Measurements from ENCODE around the gene VAMP5. TPM values are rescaled to one million over a fixed set of nuclear protein-coding genes. Genes with fewer than 3 reads are reported as not detected.

The VAMP5 gene
- total RNA-seq, 1 experiment from 2014 or later = 0.59 TPM

DNA sequence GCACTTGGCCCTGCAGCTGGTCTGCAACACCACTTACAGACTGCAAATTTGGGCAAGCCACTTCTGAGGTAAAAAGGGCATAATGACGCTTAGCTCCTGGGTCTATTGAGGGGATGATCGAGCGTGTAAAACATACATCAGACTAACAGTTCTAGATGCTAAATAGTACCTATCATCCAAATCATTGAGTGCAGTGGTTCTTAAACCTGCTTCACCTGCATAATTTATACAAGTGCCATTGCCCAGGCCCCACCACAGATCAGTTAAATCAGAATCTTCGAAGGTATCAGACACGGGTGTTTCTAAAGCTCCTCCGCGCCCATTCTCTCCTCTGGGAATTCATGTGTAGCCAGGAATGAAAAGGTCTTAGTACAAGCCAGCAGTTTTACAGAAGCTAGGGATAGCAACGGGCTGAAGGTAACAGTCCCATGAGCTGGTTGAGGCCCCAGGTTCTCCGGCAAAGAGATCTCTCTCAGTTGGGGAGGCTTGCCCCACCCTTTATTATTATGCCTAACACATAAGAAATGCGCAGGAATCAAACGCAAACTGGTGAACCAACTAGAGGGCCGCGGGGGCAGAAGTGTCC, 10.6 kb downstream of the VAMP5 start:
- H3K14ac ChIP-seq (ENCODE audit: insufficient read depth, low read length) = no peak overlapping the region
- H3K18ac ChIP-seq (ENCODE audit: insufficient read length, low read depth, low read length) = no peak overlapping the region
- WGBS (ENCODE audit: extremely low coverage, insufficient read length, low lambda C conversion rate) = no CpG with 5 or more reads among the region's 13 CpGs
- H3K27ac ChIP-seq (ENCODE audit: insufficient read length, low read depth, low read length) = no peak overlapping the region
- H2BK5ac ChIP-seq (ENCODE audit: insufficient read length, low read length) = no peak overlapping the region
- no peak for DNase-seq
- no peaks in the 10 kb centered on the region for H3K4me1 ChIP-seq (ENCODE audit: insufficient read depth, low read length)
- Mint-ChIP-seq H3K36me3 (ENCODE audit: insufficient read depth in 1 of 3, low read depth in 3 of 3) (peaks cover 0 to 24% (median 21%) of the 10 kb centered on the region in 3 experiments; a peak in 5 of 7 replicates), H3K27me3 (ENCODE audit: low read depth) (peaks cover 16% of the 10 kb centered on the region), H3K4me1 (peaks cover 17 to 18% of the 10 kb centered on the region in 2 experiments), H3K9me3 (no peaks in the 10 kb centered on the region), H3K4me3 (peak overlapping the region; percentile 99), H3K27ac (peak overlapping the region; percentile 76 to 99 (median 96); a peak in 6 of 7 replicates)
- H2BK15ac ChIP-seq (ENCODE audit: low read depth, low read length) = no peak overlapping the region
- H2BK120ac ChIP-seq (ENCODE audit: low read depth, low read length, poor library complexity, severe bottlenecking) = no peak overlapping the region
- no peak overlapping the region for H3K23ac ChIP-seq (ENCODE audit: insufficient read length, low read depth, low read length)
- no peak overlapping the region for H4K8ac ChIP-seq (replicated peaks; ENCODE audit: insufficient read length, low read depth, low read length)
- H4K20me1 ChIP-seq (ENCODE audit: control insufficient read depth, insufficient read depth, insufficient read length) = no peaks in the 10 kb centered on the region
- no peaks in the 10 kb centered on the region for H3K9me3 ChIP-seq (ENCODE audit: control insufficient read depth, low read depth, low read length)
- peaks cover 9% of the 10 kb centered on the region for H3K23me2 ChIP-seq (ENCODE audit: insufficient read length, low read depth, low read length, poor library complexity, severe bottlenecking)
- no peak overlapping the region for H3K56ac ChIP-seq (ENCODE audit: insufficient read length, low read depth, low read length)
- no peak overlapping the region for H2BK12ac ChIP-seq (ENCODE audit: insufficient read length, low read depth, low read length)
- no peak overlapping the region for H3T11ph ChIP-seq (ENCODE audit: low read length)
- peak overlapping the region; percentile 96 for H3K9ac ChIP-seq (ENCODE audit: extremely low read depth, insufficient read length, low read length)
- H3K79me1 ChIP-seq (ENCODE audit: insufficient read depth, low read depth, low read length, poor library complexity, severe bottlenecking) = no peaks in the 10 kb centered on the region
- H4K5ac ChIP-seq (ENCODE audit: insufficient read length, low read depth, low read length) = no peak overlapping the region
- TF ChIP-seq, protein P1, sequence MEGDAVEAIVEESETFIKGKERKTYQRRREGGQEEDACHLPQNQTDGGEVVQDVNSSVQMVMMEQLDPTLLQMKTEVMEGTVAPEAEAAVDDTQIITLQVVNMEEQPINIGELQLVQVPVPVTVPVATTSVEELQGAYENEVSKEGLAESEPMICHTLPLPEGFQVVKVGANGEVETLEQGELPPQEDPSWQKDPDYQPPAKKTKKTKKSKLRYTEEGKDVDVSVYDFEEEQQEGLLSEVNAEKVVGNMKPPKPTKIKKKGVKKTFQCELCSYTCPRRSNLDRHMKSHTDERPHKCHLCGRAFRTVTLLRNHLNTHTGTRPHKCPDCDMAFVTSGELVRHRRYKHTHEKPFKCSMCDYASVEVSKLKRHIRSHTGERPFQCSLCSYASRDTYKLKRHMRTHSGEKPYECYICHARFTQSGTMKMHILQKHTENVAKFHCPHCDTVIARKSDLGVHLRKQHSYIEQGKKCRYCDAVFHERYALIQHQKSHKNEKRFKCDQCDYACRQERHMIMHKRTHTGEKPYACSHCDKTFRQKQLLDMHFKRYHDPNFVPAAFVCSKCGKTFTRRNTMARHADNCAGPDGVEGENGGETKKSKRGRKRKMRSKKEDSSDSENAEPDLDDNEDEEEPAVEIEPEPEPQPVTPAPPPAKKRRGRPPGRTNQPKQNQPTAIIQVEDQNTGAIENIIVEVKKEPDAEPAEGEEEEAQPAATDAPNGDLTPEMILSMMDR (conservative IDR thresholded peaks at IDR 0.05) = no peak
- no peaks in the 10 kb centered on the region for H3K27me3 ChIP-seq (ENCODE audit: insufficient read depth, low read length)
- no peak overlapping the region for H2AK5ac ChIP-seq (ENCODE audit: insufficient read length, low read length)
- no peak overlapping the region for H4K91ac ChIP-seq (ENCODE audit: insufficient read length, low read depth, low read length)
- peak overlapping the region; percentile 81 for H3K4me2 ChIP-seq (ENCODE audit: insufficient read depth, insufficient read length, low read length)
- H3K79me2 ChIP-seq (ENCODE audit: insufficient read depth, low read length) = no peaks in the 10 kb centered on the region
- no peak overlapping the region for H2BK20ac ChIP-seq (ENCODE audit: low read depth, low read length, poor library complexity, severe bottlenecking)
- no peak overlapping the region for H2AFZ ChIP-seq (ENCODE audit: low read length)
- no peak overlapping the region for H3K4ac ChIP-seq (ENCODE audit: low read depth, low read length)

Data from H9 (cell line).